Measurements from ENCODE around the gene CGB3.

CGB3 gene

DNA sequence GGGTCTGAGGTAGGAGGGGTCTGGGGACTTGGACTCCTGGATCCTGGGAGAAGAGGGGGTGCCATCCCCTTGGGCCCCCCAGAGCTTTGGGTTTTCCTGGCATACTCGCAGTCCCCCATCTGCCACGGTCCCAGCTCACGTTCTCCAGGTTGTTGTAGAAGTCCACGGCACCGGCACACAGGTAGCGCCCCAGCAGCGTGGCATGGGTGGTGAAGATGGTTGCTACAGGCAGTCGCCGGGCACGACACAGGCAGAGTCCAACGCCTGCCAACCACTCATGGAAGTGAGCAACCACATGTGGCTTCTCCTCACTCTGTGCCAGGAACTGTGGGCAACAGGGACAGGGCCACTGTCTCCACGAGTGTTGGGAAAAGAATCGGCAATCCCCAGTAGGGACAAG lies 38.4 kb downstream of the CGB3 start:
- no peak for DNase-seq

DNA sequence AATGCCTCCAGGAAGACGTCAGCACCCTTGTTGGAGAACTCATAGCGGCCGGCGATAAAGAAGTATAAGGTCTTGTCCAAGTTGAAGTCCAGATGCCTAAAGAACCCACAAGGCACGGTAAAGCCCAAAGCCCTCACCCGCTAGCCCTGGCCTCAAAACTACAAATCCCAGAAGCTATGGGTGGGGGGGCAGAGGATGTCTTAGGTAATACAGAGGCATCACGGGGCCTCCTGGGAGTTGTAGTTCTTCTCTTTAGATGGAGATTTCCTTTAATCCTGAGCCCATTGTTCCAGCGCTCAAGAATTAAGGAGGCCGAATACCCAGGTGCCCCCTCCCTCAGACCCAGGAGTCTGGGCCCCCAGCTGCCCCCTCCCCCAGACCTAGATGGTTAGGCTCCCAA lies 41.9 kb downstream of the CGB3 start:
- no peak for DNase-seq

DNA sequence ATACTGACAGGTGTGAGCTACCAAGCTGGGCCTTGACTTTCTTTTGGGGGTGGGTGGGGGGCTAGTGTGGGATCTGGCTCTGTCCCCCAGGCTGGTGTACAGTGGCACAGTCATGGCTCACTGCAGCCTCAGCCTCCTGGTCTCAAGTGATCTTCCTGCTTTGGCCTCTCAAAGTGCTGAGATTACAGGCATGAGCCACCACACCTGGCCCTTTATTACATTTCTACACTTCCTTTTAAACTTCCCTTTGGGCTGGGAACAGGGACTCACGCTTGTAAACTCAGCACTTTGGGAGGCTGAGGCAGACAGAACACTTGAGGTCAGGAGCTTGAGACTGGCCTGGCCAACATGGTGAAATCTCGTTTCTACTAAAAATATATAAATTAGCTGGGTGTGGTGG lies 47.1 kb downstream of the CGB3 start:
- no peak for DNase-seq

DNA sequence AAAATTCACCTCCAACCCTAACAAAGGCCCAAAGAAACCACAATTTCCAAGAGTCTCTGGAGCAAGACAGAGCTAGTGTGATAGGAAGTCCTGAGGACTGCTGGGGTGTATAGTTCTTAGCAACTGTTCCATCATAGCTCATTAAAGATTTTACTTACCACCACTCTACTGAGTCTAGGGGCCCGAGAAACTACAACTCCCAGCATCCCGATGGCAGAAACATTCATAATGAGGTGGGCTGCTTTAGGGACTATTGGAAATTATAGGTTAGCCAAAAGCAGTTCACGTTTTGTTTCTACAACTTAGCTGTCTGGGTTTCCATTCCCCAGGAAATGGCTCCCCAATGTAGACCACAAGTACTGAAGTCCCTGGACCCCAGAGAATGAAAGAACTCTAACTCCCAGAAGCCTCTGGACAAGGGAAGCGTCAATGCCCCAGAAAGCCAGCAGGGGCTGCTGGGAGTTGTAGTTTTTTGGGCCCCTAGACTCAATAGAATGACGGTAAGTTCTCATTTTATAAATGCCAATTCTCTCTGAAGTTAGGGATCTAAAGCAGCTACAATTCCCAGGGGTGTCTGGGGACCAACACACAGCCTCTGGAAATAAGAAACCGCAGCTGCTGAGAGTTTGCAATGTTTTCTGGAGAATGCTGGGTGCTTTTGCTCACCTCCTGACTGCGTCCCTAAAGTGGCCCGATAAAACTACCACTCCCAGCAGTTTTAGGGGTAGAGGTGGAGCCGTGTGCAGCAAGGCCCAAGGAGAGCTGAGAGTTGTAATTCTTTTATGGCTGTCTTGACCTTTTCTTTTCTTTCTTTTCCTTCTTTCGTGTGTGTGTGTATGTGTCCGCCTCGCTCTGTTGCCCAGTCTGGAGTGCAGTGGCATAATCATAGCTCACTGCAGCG lies 47.9 kb downstream of the CGB3 start:
- no peak for DNase-seq

All from NK-92 treated with Interleukin-12 subunit alpha and Interleukin-12 subunit beta, amount 100 ng/mL, for 24 hours (cell line).